ENCODE measurements around the gene NRP1. TPM values are rescaled to one million over a fixed set of nuclear protein-coding genes. Genes with fewer than 3 reads are reported as not detected.

The NRP1 gene
- total and polyA plus RNA-seq, 10 donors, result 4.8 to 202 (median 138) TPM

- intact Hi-C loops (cut with DNase I; ENCODE audit: low total_unique reads), result no loop called here
- Histone ChIP-seq H3K4me1 (peaks cover 0 to 31% (median 3%) of the 10 kb centered on the region in 6 donors), H3K27me3 (replicated peaks in 1 of 7) (no peaks in the 10 kb centered on the region), H3K9me3 (no peaks in the 10 kb centered on the region), H3K36me3 (no peaks in the 10 kb centered on the region), H3K4me3 (no peak overlapping the region), H3K27ac (peak overlapping the region in 1 of 8 donors; percentile 31)
- 92 to 100% (median 93%) methylated on average over 1 of the region's 1 CpG for WGBS, 5 donors
- DNase-seq, result no peak
- TF ChIP-seq POLR2AphosphoS5 (IDR thresholded peaks at IDR 0.05) (no peak), CTCF (IDR thresholded peaks at IDR 0.05 in 8 of 11, conservative IDR thresholded peaks at IDR 0.05 in 3 of 11) (peak in 7 of 11 experiments; percentile 9 to 37 (median 25))
Measured at GRCh38 chr10:33132626-33133025, 201.8 kb downstream of the NRP1 start.

GRCh38 chr10:33129996-33130386 lies 204.5 kb downstream of the NRP1 start:
- WGBS, 5 donors, result 86 to 95% (median 91%) methylated on average over 5 of the region's 5 CpGs
- Histone ChIP-seq H3K9me3 (no peaks in the 10 kb centered on the region), H3K27me3 (replicated peaks in 1 of 7) (no peaks in the 10 kb centered on the region), H3K27ac (peak overlapping the region in 4 of 8 donors; percentile 5 to 64 (median 10)), H3K36me3 (no peaks in the 10 kb centered on the region), H3K4me1 (peaks cover 5 to 47% (median 27%) of the 10 kb centered on the region in 6 donors), H3K4me3 (no peak overlapping the region)
- DNase-seq, result no peak
- intact Hi-C loops (cut with DNase I; ENCODE audit: low total_unique reads), result no loop called here
- no peak for TF ChIP-seq POLR2AphosphoS5 (IDR thresholded peaks at IDR 0.05)
- TF ChIP-seq CTCF (IDR thresholded peaks at IDR 0.05 in 8 of 11, conservative IDR thresholded peaks at IDR 0.05 in 3 of 11), result no peak
- no peak for TF ChIP-seq POLR2A (IDR thresholded peaks at IDR 0.05)

GRCh38 chr10:33129141-33129995 lies 205.1 kb downstream of the NRP1 start:
- peaks cover 5 to 51% (median 28%) of the 10 kb centered on the region in 6 donors for H3K4me1 ChIP-seq
- H3K4me3 ChIP-seq, result no peak overlapping the region
- WGBS, 5 donors, result 77 to 88% (median 79%) methylated on average over 10 of the region's 10 CpGs
- no peaks in the 10 kb centered on the region for H3K9me3 ChIP-seq
- peak in 1 of 3 donors; percentile 47 for TF ChIP-seq POLR2AphosphoS5 (IDR thresholded peaks at IDR 0.05)
- no peak for TF ChIP-seq CTCF (IDR thresholded peaks at IDR 0.05 in 8 of 11, conservative IDR thresholded peaks at IDR 0.05 in 3 of 11)
- TF ChIP-seq POLR2A (IDR thresholded peaks at IDR 0.05), result no peak
- H3K36me3 ChIP-seq, result no peaks in the 10 kb centered on the region
- intact Hi-C loops (cut with DNase I; ENCODE audit: low total_unique reads), result no loop called here
- H3K27ac ChIP-seq, result peak overlapping the region in 7 of 8 donors; percentile 15 to 64 (median 55)
- no peak for DNase-seq
- H3K27me3 ChIP-seq (replicated peaks in 1 of 7), result no peaks in the 10 kb centered on the region

- intact Hi-C loops (cut with DNase I; ENCODE audit: low total_unique reads), result no loop called here
- Histone ChIP-seq H3K27me3 (replicated peaks in 1 of 7) (no peaks in the 10 kb centered on the region), H3K4me3 (no peak overlapping the region), H3K36me3 (no peaks in the 10 kb centered on the region), H3K9me3 (no peaks in the 10 kb centered on the region), H3K27ac (peak overlapping the region in 5 of 8 donors; percentile 63 to 86 (median 72)), H3K4me1 (peaks cover 5 to 47% (median 28%) of the 10 kb centered on the region in 6 donors)
- 77 to 90% (median 85%) methylated on average over 7 to 9 of the region's 9 CpGs for WGBS, 5 donors
- TF ChIP-seq POLR2AphosphoS5 (IDR thresholded peaks at IDR 0.05), result no peak
- TF ChIP-seq POLR2A (IDR thresholded peaks at IDR 0.05), result no peak
- TF ChIP-seq CTCF (IDR thresholded peaks at IDR 0.05 in 8 of 11, conservative IDR thresholded peaks at IDR 0.05 in 3 of 11), result no peak
- DNase-seq, result no peak
Measured at GRCh38 chr10:33127622-33128021, 206.8 kb downstream of the NRP1 start.

Data from spleen (tissue), 11 donors.